AG04449 (cell line): Measurements from ENCODE around the gene SVOPL.

Source experiments
- CTCF ChIA-PET: fragments of 350-600 bp; formaldehyde crosslinking; extraction: SDS; loops from one replicate; lab custom pipeline; 2021; ENCODE audit warnings: antibody characterized with exemption; lab: Yijun Ruan, JAX
- POLR2A ChIA-PET: fragments of 400-600, 350-600 bp; formaldehyde crosslinking; extraction: SDS; loops from one replicate; lab custom pipeline; 2020; ENCODE audit warnings: antibody characterized with exemption, inconsistent platforms; lab: Yijun Ruan, JAX
- DNase-seq: peaks from one replicate; pipeline ENCODE4 v3.0.0-alpha.2; 2010; ENCODE audit warnings: low read depth, low spot score
- H3K4me3 ChIP-seq: 2 replicates; pipeline ENCODE4 v1.5.1; 2011; ENCODE audit warnings: low read depth, mild to moderate bottlenecking, control low read depth, low read length
- CTCF ChIP-seq: IDR thresholded peaks from one replicate; pipeline ENCODE4 v1.5.1; 2011; ENCODE audit warnings: mild to moderate bottlenecking, moderate library complexity, low read length, control low read depth, inconsistent platforms; ENCODE audit not compliant: insufficient read depth; ENCODE audit errors: missing control alignments

Gene SVOPL

GRCh38 chr7:138565071-138565450 lies 136.1 kb downstream of the SVOPL start:
- no peak overlapping the region for H3K4me3 ChIP-seq
- POLR2A ChIA-PET, result no interaction called here
- no peak for DNase-seq
- no peak for TF ChIP-seq CTCF
- CTCF ChIA-PET, result no interaction called here

GRCh38 chr7:138564365-138564764 lies 136.8 kb downstream of the SVOPL start:
- ChIA-PET POLR2A (no interaction called here), CTCF (no interaction called here)
- TF ChIP-seq CTCF, result no peak
- H3K4me3 ChIP-seq, result no peak overlapping the region
- DNase-seq, result no peak

GRCh38 chr7:138563808-138564207 lies 137.4 kb downstream of the SVOPL start:
- no peak for TF ChIP-seq CTCF
- ChIA-PET POLR2A (no interaction called here), CTCF (no interaction called here)
- no peak overlapping the region for H3K4me3 ChIP-seq
- no peak for DNase-seq

GRCh38 chr7:138559448-138559847 lies 141.7 kb downstream of the SVOPL start:
- ChIA-PET POLR2A (interaction anchor here (0.6 kb wide), 1 partner anchor 848 kb away, joined by 4 read pairs; no protein-coding TSS in a partner anchor), CTCF (no interaction called here)
- no peak for DNase-seq
- no peak for TF ChIP-seq CTCF
- H3K4me3 ChIP-seq, result no peak overlapping the region

- no peak for DNase-seq
Measured at GRCh38 chr7:138556771-138557484, 144.2 kb downstream of the SVOPL start.

GRCh38 chr7:138555684-138556083 lies 145.5 kb downstream of the SVOPL start:
- ChIA-PET POLR2A (no interaction called here), CTCF (interaction anchor here (0.7 kb wide), 1 partner anchor 1822 kb away, joined by 3 read pairs; no protein-coding TSS in a partner anchor)
- H3K4me3 ChIP-seq, result no peak overlapping the region
- DNase-seq, result no peak
- TF ChIP-seq CTCF, result no peak

More at GRCh38 chr7:138556771-138557484, 144.2 kb downstream of the SVOPL start:
- no peak for TF ChIP-seq CTCF
- CTCF ChIA-PET, result no interaction called here
- H3K4me3 ChIP-seq, result no peak overlapping the region
- POLR2A ChIA-PET, result no interaction called here
